NCI-H82 (cell line): Measurements from ENCODE around the gene DISP3.

Experiments used
- DNase-seq: peaks from one replicate; lab custom pipeline; 2025; lab: John Stamatoyannopoulos, UW

The DISP3 gene

DNA sequence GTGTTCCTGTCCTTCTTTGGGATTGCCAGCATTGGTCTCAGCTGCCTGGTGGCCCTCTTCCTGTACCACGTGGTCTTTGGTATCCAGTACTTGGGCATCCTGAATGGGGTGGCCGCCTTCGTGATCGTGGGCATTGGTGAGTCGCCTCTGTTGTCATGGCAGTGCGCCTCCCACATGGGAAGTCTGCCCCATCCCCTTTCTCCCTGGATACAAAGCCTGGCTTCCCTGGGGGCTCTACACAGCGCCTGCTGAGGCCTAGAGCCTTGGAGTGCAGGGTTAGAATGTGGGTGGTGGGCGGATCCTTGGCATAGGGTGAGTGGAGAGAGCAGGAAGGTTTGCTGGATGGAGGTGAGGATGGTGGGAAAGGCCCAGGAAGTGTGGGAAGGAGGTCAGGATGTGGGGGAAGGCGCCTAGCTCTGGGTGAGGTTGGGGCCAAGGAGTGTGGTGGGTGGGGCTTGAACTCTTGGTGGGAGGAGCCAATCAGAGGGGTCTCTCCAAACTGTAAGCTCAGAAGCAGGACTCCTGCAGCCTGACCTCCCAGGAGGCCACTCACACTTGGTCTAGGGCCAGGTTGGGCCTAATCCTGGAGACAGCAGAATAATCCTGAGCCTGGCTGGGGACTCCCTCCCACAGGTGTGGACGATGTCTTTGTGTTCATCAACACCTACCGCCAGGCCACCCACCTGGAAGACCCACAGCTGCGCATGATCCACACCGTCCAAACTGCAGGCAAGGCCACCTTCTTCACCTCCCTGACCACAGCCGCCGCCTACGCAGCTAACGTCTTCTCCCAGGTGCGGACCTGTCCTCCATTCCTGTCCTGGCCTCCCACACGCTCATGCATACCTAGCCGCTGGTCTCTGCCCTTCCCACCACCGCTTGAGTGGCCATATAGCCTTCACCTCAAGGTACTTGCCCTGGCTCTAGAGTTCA is 36.7 kb downstream of the DISP3 start:
- DNase-seq, result no peak

DNA sequence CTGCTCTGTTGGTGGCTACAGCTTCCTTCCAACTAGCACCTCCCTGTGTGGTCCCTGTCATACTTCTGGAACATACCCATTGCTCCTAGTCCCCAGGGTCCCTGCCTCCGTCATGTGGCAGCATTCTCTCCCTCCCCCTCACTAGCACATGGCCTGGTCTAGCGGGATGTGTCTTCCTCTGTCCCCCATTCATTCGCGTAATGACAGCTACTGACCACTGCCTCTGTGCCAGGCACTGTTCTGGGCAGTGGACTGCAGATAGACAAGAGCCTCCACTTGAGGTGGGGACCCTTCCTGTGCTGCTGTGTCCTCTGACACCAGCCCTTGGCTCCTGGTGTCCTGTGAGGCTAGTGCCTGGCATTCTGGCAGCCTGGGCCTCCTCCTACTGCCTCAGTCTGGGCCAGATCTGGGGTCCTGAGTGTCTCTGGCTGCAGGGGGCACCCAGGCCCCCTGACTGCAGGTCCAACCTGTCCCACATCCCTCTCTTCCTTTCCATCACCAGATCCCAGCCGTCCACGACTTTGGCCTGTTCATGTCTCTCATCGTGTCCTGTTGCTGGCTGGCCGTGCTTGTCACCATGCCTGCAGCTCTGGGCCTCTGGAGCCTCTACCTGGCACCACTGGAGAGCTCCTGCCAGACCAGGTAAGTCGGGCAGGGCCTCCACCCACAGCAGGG is 38.1 kb downstream of the DISP3 start:
- no peak for DNase-seq

DNA sequence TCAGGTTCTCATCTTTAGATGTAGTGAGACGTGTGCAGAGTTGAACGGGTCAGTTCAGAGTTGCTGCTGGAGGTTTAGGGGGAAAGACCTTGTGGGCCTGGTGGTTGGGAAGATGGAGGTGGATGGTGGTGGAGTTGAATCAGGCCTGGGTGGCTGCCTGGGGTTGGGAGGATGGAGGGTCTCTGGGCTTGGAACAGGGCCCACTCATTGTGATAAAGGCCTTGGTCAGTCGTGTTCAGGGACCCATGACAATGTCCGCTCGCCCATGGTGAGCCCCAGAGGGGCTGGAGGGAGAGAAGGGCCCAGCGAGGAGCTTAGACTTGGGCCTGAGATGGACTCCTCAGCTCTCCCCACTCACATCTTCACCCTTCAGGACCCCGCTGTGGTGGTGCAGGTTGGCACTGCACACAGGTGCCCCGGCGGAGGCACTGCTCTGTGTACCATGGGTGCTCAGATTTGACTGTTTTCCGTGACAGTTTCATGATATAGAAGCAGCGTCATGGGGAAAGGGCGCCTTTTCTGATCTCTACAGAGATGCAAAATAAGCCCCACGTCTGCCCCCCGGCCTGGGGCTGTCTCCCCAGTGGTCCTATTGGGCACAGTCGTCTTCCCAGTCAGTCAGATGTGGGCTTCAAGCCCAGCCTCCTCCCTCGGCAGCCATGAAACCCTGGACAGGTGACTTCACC is 39.2 kb downstream of the DISP3 start:
- no peak for DNase-seq

DNA sequence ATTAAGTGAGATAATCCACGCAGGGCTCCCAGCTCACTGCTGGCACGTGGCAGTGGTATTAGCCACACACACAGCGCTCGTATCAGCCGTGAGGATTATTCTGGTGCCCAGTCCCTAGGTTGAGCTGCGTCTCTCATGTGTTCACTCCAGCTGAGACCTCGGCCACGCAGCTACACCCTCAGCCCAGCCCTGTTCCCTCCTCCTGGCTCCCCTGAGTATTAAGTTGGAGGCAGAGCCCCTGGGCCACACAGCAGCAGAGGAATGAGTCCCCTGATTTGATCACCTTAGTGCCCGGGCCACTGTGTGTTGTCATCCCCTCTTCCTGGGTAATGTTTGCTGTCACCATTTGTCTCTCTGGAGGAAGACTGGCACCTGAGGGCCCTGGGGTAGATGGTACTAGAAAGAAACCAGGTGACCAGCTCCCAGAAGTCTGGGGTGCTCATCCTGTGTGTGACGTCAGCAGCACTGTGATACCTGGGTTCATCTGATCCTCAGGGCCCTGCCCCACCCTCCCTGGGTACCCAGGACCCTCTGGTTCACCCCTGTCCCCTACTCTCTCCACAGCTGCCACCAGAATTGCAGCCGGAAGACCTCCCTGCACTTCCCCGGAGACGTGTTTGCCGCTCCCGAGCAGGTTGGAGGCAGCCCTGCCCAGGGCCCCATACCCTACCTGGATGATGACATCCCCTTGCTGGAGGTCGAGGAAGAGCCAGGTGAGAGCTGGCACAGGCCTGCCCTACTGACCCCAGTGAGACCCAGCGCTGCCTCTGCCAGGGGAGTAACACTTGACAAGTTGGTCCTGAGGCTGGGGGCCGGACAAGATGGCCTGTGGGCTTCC is 40.1 kb downstream of the DISP3 start:
- peak; percentile 88 for DNase-seq

DNA sequence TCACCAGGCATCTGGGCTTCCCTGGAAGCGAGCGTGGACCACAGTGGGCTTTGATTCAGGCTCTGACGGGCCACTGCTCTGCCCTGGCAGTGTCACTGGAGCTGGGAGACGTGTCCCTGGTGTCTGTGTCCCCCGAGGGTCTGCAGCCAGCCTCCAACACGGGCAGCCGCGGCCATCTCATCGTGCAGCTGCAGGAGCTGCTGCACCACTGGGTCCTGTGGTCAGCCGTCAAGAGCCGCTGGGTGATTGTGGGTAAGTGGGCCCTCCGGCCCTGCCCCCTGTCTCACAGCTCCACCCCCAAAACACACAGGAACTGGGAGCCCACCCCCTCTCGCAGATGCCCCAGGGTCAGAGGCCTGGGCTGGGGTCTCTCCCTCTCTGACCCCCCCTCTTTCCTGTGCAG is 40.7 kb downstream of the DISP3 start:
- DNase-seq, result no peak

DNA sequence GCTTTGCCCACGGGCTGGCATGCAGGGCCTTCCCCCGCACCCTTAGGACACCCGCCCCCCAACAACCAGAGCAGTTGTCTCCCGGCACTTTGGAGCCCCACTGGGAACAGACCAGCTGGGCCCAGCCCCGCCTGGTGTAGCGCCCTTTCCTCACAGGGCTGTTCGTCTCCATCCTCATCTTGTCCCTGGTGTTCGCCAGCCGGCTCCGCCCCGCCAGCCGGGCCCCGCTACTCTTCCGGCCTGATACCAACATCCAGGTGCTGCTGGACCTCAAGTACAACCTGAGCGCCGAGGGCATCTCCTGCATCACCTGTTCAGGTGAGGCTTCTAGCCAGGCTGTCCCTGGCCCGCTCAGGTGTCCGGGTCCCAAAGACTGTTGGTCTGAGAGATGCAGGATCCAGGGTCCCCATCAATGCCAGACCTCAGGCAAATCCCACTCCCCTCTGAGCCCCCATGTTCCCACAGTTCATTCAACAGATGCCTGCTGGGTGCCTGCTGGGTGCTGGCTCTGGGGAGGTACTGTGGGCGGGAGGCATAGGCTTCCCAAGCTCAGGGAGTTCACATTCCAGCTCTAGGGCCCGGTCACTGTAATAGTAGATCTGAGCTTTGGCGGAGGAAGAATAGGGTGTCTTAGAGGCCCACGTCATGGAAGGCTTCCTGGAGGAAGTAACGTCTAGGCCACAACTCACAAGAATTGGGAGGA is 41.7 kb downstream of the DISP3 start:
- no peak for DNase-seq

DNA sequence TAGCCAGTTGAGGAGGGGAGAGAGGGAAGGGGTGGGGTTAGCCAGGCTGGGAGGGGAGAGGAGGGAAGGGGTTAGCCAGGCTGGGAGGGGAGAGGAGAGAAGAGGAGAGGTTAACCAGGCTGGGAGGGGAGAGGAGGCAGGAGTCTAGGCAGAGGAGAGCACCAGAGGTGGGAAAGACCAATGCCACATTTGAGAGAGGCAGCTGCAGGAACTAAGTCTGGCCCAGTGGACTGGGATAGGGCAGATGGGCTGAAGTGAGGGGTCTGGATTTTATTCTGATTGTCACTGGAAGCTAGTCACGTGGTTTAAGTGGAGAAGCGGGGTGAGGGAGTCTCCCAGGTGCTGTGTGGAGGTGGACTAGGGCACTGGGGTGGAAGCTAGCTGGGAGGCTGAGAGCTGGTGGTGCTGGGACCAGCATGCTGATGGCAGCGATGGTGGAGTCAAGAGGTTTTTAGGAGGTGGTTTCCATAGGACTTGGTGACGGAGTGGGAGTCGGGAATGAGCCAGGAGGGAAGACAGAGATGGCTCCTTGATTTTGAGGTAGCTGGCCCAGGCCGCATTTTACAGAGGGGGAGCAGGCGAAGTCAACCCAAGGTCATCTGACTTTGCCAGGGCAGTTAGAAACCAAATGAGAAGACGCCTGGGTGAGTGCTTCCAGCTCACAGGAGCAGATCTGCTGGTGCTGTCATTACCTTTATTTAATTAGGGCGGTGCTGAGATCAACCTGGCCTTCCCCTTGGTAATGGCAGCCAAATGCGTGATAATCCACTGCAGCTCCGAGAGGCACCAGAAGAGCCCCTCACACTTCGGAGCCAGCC is 42.8 kb downstream of the DISP3 start:
- no peak for DNase-seq

DNA sequence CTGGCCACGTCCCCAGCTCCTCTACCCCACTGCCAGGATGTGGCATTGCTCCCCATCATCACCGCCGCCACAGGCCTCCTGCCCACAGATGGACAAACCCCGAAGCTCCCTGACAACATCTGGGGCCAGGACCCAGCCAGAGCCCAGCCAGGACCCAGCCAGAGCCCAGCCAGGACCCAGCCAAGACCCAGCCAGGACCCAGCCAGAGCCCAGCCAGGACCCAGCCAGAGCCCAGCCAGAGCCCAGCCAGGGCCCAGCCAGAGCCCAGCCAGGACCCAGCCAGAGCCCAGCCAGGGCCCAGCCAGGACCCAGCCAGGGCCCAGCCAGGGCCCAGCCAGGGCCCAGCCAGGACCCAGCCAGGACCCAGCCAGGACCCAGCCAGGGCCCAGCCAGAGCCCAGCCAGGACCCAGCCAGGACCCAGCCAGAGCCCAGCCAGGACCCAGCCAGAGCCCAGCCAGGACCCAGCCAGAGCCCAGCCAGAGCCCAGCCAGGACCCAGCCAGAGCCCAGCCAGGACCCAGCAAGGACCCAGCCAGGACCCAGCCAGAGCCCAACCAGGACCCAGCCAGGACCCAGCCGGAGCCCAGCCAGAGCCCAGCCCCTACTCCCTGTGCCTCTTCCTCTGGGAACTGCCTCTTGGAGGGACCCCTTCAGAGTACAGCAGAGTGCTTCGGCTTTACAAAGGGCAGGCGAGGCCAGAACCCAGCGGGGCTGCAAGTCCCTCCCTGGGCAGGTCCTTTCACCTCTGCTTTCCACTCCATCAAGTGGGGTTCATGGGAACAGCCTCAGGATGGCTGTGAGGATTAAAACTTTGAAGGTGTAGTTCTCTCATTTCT is 43.7 kb downstream of the DISP3 start:
- DNase-seq, result no peak

DNA sequence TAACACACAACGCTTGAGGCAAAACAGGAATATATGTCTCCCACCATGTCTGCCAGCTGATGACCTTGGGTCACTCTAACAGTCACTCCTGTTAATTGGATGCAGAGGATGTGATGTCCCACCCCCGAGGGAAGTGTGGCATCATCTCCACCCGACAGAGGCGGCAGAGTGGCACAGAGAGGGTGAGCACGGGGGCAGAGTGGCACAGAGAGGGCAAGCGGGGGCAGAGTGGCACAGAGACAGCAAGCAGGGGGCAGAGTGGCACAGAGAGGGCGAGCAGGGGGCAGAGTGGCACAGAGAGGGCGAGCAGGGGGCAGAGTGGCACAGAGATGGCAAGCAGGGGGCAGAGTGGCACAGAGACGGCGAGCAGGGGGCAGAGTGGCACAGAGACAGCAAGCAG is 44.3 kb downstream of the DISP3 start:
- no peak for DNase-seq

DNA sequence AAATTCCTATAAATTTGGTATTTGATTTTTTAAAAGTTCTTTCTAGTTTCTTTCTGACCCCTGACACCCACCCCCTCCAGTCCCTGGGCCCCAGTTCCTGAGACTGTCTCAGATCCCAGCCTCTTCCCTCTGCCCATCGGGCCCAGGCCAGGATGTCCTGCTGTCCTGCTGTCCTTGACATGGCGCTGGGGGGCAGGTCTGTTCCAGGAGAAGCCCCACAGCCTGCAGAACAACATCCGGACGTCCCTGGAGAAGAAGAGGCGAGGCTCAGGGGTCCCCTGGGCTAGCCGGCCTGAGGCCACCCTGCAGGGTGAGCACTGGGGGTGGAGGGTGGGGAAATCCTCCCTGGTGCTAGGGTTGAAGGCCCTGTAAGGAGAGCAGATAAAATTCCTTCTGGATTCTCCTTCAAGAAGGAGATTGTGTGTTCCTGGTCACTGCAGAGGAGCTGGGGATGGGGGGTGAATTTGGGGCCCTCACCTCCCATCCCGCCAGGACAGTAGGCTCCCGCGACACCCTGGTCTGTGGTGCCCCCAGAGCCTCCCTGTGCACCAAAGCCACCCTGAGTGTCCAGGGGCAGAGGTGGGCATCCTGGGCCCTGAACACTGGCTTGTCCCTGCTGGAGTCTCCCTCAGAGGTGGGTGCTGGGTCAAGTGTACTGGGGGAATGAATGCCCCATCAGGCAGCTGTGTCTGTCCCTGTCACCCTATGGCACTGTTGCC is 45.0 kb downstream of the DISP3 start:
- no peak for DNase-seq

DNA sequence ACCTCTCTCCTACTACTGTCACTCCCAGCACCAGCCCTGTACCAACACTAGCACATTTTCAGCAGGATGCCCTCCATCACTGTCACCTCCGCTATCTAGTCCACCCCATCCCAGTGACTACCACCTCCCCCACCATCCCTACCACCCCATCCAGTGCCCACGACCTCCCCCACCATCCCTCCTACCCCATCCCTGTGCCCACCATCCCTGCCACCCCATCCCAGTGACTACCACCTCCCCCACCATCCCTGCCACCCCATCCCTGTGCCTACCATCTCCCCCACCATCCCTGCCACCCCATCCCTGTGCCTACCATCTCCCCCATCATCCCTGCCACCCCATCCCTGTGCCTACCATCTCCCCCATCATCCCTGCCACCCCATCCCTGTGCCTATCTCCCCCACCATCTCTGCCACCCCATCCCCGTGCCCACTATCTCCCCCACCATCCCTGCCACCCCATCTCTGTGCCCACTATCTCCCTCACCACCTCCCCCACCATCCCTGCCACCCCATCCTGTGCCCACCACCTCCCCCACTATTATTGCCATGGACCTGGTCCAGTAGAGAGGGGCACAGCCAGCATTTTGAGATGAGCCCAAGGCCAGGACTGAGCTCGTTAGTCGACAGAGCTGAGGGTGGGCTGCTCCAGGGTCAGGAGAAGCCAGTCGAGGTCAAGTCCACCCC is 45.7 kb downstream of the DISP3 start:
- DNase-seq, result no peak

DNA sequence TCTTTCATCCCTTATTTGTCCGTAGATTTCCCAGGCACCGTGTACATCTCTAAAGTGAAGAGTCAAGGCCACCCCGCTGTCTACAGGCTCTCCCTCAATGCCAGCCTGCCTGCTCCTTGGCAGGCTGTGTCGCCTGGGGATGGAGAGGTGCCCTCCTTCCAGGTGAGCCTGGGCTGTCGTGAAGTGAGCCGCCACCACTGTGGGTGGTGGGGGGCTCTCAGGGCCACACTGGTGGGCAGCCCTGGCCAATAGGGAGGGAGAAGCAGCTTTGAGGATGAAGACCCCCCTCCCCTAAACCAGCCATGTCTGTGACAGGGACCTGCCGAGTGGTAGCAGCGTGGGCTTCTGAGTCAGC is 46.2 kb downstream of the DISP3 start:
- DNase-seq, result no peak

DNA sequence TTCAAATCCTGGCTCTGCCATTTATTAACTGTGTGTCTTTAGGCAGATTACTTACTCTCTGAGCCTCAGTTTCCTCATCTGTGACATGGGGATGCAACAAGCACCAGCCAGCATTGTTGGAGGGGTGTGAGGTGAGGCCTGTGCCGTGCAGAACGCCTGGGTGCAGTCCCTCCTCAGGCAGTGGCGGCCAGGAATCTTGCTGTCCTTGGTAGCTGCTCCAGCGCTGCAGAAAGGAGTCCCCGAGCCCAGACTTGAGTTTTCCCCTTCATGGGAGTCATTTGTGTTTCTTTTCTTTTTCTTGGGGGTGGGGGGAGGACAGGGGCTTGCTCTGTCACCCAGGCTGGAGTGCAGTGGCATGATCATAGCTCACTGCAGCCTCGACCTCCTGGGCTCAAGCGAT is 46.6 kb downstream of the DISP3 start:
- no peak for DNase-seq

DNA sequence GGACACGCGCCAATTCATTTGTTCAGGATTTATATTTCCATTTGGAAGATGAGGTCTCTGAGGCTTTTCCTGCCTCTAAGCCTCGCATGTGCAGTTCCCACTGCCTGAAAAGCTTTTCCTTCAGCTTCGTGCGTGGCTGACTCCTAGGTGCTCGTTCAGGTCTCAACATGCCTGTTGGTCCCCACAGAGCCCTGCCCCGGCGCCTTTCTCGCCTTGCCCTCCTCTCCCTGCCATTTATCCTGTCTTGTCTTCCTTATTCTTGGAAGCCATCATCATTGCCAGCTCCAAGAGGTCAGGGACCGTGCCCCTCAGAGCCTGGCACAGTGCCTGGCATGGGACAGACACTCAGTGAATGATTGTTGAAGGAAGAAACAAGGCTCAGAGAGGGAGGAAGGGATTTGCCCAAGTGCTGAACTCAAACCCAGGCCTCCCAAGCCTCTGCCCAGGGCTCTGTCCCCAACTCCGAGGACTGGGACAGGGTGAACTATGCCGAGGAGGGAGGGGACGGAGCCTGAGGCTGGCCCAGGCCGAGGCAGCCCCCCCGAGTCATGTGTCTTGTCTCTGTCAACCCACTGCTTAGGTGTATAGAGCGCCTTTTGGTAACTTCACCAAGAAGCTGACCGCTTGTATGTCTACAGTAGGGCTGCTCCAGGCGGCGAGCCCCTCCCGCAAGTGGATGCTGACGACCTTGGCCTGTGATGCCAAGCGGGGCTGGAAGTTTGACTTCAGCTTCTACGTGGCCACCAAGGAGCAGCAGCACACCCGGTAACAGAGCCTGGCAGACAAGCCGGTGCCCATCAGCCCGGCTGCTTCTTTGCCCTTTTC is 47.3 kb downstream of the DISP3 start:
- DNase-seq, result no peak

DNA sequence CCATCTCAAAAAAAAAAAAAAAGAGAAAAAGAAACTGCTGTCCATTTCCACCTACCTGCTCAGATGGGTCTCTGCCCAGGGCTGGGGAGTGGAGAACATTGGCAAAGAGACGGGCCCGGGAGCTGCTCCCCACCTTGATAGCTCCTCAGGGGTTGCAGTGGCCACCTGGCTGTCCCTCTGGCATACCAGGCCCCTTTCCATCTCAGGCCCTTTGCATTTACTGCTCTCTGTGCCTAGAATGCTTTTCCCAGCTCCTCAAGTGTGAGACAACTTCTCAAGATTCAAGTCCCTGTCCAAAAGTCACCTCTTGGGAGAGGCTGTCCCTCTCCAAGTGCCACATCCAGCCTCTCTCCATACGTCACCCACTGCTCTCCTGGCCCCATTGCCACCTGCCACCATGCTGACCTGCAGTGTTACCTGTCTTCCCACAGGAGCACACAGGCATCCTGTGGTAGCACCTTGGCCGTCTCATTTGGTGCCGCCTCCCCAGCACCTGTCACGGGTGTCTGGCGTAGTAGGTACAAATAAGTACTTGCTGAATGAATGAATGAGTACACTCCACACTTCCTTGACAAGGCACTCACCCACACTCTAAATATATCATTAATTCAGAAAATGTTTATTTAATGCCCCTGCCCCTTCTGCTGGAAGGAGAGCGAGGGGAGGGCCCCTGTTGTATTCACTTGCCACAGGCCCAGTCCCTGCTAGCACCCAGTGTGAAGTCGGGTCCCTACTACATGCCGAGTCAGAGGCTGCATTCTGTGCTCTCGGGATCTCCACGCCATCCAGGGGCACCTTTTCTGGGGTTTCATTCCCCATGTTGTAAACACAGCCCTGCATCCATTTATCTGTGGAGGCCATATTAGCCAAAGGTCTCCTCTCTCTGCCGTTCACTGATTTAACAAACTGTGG is 48.8 kb downstream of the DISP3 start:
- no peak for DNase-seq

DNA sequence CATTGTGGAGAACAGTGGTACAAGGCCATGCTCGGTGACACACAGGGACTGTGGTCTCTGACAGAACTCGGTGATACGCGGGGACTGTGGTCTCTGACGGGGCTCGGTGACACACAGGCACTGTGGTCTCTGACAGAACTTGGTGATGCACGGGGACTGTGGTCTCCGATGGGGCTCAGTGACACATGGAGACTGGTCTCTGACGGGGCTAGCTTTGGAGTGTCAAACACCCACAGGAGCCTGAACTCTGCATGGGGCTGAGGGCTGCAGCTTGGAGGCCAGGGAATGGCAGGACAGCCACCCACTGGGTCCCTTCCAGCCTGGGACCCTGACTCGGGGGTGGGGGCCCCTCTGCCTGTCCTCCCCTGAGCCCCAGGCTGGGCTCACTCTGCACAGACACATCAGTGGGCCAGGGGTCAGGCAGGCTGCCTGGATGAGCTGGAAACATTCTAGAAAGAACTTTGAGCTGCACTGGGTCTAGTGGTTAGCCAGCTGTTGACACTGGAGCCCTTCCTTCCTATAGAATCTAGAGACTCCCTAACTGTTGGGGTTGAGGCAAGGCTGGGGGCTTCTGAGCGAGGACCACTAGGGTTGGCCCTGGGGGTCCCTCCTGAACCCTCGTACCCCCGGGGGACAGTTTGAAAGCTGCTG is 49.8 kb downstream of the DISP3 start:
- DNase-seq, result no peak
